ENCODE measurements around the gene QRFP.

DNA sequence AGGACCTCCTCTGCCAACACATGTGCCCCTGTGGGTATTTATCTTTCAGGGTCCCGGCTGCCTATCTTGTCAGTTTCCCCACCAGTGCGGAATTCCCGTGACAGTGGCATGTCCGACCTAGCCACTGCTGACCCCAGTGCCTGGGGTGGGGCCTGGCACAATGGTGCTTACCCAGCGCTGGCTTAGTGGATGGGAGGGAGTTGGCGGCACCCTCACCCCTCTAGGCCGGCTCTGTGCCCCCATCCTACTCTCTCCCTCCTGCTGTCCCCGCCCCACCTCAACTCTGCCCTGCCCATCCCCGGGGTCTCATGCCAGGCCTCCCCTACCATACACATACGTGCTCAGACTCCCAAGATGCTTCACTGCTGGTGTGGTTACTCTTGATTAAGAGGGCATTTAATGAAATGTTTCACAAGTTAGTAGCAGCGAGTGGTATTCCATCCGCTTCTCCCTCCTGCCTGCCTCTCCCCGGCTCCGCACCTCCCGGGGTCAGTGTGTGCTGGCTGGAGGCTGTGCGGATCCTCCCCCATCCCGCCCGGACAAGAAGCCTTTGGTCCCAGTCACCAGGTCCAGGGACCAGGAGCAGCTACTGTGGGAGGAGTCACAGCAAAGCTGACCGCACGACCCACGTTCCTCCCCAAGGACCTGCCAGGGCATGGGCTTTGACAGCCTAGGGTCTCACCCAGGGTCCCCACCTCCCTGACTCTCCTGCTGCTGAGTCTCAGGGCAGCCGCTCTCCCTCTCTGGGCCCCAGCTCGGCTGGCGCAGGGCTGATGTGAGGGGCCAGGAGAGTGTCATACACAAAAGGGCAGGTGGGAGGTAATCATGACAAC is 9.5 kb upstream of the QRFP start:
- TF ChIP-seq CTCF (IDR thresholded peaks at IDR 0.05) (no peak), POLR2A (IDR thresholded peaks at IDR 0.05) (no peak)

Data from thyroid gland (tissue), 4 donors.